T-helper 2 cell treated with Interferon-gamma antibody and Interleukin-4, amounts not matched to agents 5 μg/mL and 100 μg/mL, for 36 hours (primary cell): ENCODE data around the gene ZYX.

ENCODE experiments used
- DNase-seq: peaks from one replicate; pipeline ENCODE4 v3.0.0; 2021; ENCODE audit warnings: low spot score
- H3K27ac Mint-ChIP-seq: one replicate; pipeline ENCODE4 v1.8.0; 2021; ENCODE audit warnings: mild to moderate bottlenecking, mixed read lengths
- H3K27me3 Mint-ChIP-seq: one replicate; pipeline ENCODE4 v1.8.0; 2021; ENCODE audit warnings: low read depth, mixed read lengths
- H3K36me3 Mint-ChIP-seq: one replicate; pipeline ENCODE4 v1.8.0; 2021; ENCODE audit warnings: low read depth, mixed read lengths
- H3K4me1 Mint-ChIP-seq: one replicate; pipeline ENCODE4 v1.8.0; 2021; ENCODE audit warnings: low read depth, mixed read lengths
- H3K4me3 Mint-ChIP-seq: one replicate; pipeline ENCODE4 v1.8.0; 2022; ENCODE audit warnings: mild to moderate bottlenecking, moderate library complexity, mixed read lengths
- H3K9me3 Mint-ChIP-seq: one replicate; pipeline ENCODE4 v1.8.0; 2021; ENCODE audit warnings: mixed read lengths

Gene ZYX

DNA sequence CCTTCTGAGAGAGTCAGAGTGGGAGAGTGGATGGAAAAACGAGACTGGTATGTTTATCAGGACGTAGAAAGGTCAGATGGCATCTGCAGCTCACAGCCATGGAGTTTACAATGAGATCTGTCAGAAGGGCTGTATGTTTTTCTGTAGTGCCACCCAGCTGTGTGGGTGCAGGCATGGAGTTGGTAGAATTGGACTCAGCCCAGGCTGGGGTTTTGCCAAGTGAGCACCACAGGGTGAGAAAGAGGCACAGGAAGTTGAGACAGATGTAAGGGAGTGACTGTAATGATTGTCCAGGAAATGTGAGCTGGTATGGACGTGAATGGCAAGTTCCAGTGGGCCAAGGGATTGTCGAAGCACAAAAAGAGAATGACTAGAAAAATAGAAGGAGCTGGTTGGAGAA is 9.1 kb upstream of the ZYX start:
- DNase-seq: peak; percentile 55
- H3K27ac Mint-ChIP-seq: peak overlapping the region; percentile 58
- no peaks in the 10 kb centered on the region for H3K9me3 Mint-ChIP-seq
- no peaks in the 10 kb centered on the region for H3K36me3 Mint-ChIP-seq
- H3K27me3 Mint-ChIP-seq: peaks cover 4% of the 10 kb centered on the region
- no peak overlapping the region for H3K4me3 Mint-ChIP-seq
- peaks cover 39% of the 10 kb centered on the region for H3K4me1 Mint-ChIP-seq

DNA sequence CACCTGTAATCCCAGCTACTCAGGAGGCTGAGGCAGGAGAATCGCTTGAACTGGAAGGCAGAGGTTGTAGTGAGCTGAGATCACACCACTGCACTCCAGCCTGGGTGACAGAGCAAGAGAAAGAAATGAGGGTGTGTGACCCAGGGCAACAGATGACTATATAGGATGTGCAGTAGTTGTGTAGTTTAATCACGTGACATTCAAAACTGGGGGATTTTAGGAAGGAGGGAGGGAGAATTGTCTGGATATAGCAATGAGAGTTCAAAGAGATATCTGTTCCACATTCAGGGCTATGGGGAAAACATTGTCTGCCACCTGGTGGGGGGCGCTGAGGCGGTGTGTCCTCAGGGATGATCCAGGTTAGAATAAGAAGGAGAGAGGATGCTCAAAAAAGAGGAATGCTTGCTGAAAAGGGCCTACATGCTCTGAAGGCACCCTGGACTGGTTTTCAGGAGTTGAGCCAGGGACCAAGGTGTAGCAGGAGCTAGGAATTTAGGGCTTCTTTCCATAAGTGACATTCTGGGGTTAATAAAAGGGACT is 7.8 kb upstream of the ZYX start:
- Mint-ChIP-seq H3K36me3 (no peaks in the 10 kb centered on the region), H3K9me3 (no peaks in the 10 kb centered on the region), H3K4me3 (no peak overlapping the region), H3K27me3 (peaks cover 2% of the 10 kb centered on the region), H3K4me1 (peaks cover 46% of the 10 kb centered on the region), H3K27ac (peak overlapping the region; percentile 6)
- DNase-seq: no peak

DNA sequence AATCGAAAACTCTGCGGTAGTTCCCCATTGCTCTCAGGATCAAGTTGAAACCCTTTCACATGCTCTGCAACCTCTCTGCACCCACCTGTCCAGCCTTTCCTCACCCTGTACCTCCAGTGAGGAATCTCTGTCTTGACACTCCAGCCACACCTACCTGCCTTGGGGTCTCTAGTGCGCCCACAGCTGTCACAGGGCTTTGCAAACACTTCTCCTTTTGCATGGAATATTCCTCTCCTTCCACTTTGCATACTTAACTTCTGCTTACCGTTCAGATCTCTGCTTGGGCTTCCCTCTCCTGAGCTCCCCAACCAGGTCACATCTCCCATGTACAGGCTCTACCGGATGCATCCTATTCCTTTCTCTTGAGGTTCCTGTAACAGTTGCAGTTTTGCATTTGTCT is 6.6 kb upstream of the ZYX start:
- H3K4me3 Mint-ChIP-seq: no peak overlapping the region
- no peak for DNase-seq
- H3K9me3 Mint-ChIP-seq: no peaks in the 10 kb centered on the region
- H3K4me1 Mint-ChIP-seq: peaks cover 58% of the 10 kb centered on the region
- H3K27ac Mint-ChIP-seq: no peak overlapping the region
- peaks cover 2% of the 10 kb centered on the region for H3K27me3 Mint-ChIP-seq
- no peaks in the 10 kb centered on the region for H3K36me3 Mint-ChIP-seq

DNA sequence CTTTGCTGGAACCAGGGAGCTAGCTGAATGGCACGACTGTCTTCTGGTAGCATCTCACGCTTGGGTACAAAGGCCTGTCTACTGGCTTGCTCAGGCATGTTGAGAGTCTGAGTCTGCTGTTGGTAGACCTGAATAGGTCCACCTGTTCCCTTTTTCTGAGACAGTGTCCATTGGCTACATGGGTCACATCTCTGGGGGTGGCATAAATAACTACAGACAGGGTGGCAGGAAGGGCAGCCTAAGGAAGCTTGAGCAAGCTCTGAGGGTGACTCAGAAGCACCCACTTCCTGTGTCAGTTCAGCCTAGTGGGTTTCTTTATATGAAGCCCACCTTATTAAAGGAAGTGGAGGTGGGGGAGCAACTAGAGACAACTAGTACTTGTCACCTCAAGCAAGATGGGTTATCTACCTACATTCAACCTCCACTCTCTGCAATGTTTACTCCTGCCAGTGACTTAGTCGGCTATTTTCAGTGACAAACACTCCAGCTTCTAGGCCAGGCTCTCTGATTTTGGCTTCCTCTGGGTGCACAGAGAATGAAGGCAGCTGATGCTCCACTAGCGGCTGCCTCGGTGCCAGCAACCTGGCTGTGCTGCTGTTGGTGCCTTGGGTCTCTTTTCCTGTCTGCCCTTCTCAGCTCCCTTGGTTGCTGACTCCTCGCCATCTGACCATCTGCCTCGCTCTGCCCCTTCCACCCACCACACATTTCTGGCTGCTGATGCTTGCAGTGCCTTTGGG is 5.7 kb upstream of the ZYX start:
- H3K4me1 Mint-ChIP-seq: peaks cover 62% of the 10 kb centered on the region
- peak overlapping the region; percentile 29 for H3K4me3 Mint-ChIP-seq
- no peaks in the 10 kb centered on the region for H3K36me3 Mint-ChIP-seq
- H3K27me3 Mint-ChIP-seq: no peaks in the 10 kb centered on the region
- H3K27ac Mint-ChIP-seq: peak overlapping the region; percentile 78
- no peak for DNase-seq
- no peaks in the 10 kb centered on the region for H3K9me3 Mint-ChIP-seq

DNA sequence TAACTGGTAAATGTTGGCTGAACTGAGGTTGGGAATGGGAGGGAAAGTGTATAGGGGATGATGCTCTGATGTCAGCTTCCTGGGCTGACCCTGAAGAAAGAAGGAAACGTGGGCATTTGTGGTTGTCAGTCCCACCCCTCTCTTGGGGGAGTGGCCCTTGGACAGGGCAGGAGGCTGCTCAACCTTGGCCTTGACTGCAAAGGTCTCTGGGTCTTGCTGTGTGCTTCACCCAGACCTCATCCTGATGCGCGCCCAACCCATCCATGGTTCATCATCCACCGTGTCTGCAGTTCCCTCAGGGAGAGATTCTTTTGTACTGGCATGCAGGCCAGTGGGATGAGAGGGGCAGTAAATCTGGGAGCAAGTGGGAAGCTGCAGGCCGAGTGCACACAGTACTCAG is 4.7 kb upstream of the ZYX start:
- H3K9me3 Mint-ChIP-seq: no peaks in the 10 kb centered on the region
- no peaks in the 10 kb centered on the region for H3K36me3 Mint-ChIP-seq
- DNase-seq: no peak
- no peaks in the 10 kb centered on the region for H3K27me3 Mint-ChIP-seq
- H3K27ac Mint-ChIP-seq: peak overlapping the region; percentile 28
- no peak overlapping the region for H3K4me3 Mint-ChIP-seq
- H3K4me1 Mint-ChIP-seq: peaks cover 58% of the 10 kb centered on the region

DNA sequence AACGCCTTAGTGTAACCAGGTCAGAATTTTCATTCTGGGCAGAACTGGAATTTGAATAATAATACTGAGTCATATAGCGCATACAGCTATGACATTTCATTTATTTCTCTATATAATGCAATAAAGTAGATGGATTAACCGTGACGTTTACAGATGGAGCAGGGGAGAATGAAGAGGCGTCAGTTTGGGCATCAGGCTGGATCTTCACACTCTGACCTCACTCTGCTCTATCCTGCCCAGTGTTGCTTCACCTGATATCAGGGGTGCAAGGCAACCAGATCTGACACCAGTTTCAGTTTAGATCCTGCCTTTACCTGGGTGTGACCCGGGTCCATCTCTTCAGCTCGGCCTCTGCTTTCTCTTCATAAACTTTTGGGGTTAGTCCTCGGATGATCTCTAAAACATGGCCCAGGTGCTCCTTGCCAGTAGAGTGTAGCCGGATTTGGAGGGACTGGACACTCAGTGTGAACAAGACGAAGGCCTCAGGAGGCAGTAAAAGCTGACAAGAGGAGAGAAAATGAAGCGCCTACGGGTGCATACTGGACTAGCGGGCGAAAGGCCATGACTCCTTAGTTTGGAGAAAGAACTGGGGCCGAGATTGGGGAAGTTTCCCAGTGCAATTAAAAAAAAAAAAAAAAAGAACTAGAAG is 1.4 kb upstream of the ZYX start:
- no peaks in the 10 kb centered on the region for H3K9me3 Mint-ChIP-seq
- H3K27ac Mint-ChIP-seq: peak overlapping the region; percentile 86
- peaks cover 53% of the 10 kb centered on the region for H3K4me1 Mint-ChIP-seq
- H3K27me3 Mint-ChIP-seq: no peaks in the 10 kb centered on the region
- DNase-seq: no peak
- H3K36me3 Mint-ChIP-seq: peaks cover 5% of the 10 kb centered on the region
- peak overlapping the region; percentile 86 for H3K4me3 Mint-ChIP-seq

DNA sequence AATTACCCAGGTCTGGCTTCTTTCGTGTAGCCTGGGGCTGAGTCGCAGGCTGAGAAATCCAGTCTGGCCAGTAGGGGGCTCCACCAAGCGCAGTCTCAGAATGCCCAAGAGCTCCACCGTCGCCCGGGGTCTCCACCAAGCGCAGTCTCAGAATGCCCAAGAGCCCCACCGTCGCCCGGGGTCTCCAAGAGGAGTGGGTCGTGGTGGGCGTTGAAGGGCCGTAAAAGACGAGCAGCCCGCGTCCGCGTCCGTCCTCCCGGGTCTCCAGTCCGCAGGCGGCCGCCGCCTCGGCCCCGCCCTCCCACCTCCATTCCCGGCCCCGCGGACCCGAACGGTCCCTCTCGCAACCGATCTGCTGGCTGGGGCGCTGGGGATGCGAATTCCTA is 892 bp upstream of the ZYX start:
- Mint-ChIP-seq H3K4me3 (peak overlapping the region; percentile 86), H3K4me1 (peaks cover 48% of the 10 kb centered on the region), H3K9me3 (no peaks in the 10 kb centered on the region), H3K27me3 (no peaks in the 10 kb centered on the region), H3K27ac (peak overlapping the region; percentile 86), H3K36me3 (peaks cover 5% of the 10 kb centered on the region)
- DNase-seq: peak; percentile 80

DNA sequence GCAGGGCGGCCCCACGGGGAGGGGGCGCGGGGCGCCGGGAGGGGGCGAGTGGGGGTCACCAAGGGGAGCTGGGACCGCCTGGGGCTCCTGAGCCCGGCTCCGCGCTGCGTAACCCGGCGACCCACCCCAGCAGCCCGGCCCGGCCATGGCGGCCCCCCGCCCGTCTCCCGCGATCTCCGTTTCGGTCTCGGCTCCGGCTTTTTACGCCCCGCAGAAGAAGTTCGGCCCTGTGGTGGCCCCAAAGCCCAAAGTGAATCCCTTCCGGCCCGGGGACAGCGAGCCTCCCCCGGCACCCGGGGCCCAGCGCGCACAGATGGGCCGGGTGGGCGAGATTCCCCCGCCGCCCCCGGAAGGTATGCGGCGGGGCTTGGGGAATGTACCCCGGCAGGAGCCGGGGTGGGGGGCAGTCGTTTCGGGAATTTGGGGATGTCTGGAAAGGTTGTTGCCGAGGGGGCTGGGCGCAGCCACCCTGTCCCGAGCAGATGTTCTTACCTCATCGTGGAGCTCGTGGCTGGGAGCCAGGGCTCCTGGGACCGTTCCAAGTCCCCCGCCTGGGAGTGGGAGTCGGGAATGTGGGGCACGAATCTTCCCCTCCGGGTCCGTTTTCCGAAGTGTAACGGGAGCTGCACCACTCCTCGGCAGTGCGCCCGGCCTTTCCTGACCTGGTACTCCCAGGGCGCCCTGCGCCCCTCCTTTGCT is 431 bp downstream of the ZYX start:
- Mint-ChIP-seq H3K4me1 (peaks cover 36% of the 10 kb centered on the region), H3K36me3 (peaks cover 5% of the 10 kb centered on the region), H3K27ac (peak overlapping the region; percentile 28), H3K27me3 (no peaks in the 10 kb centered on the region), H3K9me3 (no peaks in the 10 kb centered on the region), H3K4me3 (no peak overlapping the region)
- no peak for DNase-seq

DNA sequence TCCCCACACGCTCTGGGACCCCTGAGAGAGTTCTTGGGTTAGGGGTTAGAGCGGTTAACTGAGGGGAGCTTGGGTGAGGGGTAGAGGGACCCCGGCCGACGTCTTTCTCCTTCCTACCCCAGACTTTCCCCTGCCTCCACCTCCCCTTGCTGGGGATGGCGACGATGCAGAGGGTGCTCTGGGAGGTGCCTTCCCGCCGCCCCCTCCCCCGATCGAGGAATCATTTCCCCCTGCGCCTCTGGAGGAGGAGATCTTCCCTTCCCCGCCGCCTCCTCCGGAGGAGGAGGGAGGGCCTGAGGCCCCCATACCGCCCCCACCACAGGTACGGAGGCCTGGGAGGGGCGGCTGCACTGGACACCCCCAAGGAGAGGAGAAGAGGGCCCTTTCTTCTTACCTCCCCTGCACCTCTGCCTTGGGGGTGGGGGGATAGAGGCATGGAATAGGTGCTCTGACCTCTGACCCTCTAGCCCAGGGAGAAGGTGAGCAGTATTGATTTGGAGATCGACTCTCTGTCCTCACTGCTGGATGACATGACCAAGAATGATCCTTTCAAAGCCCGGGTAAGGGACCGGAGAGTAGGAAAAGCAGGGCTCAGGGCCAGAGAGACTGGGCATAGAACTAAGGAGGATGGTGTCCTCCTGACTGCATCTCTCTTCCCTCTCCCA is 1.1 kb downstream of the ZYX start:
- H3K9me3 Mint-ChIP-seq: no peaks in the 10 kb centered on the region
- H3K27me3 Mint-ChIP-seq: no peaks in the 10 kb centered on the region
- H3K4me3 Mint-ChIP-seq: no peak overlapping the region
- peaks cover 30% of the 10 kb centered on the region for H3K4me1 Mint-ChIP-seq
- DNase-seq: no peak
- H3K36me3 Mint-ChIP-seq: peaks cover 5% of the 10 kb centered on the region
- peak overlapping the region; percentile 28 for H3K27ac Mint-ChIP-seq

DNA sequence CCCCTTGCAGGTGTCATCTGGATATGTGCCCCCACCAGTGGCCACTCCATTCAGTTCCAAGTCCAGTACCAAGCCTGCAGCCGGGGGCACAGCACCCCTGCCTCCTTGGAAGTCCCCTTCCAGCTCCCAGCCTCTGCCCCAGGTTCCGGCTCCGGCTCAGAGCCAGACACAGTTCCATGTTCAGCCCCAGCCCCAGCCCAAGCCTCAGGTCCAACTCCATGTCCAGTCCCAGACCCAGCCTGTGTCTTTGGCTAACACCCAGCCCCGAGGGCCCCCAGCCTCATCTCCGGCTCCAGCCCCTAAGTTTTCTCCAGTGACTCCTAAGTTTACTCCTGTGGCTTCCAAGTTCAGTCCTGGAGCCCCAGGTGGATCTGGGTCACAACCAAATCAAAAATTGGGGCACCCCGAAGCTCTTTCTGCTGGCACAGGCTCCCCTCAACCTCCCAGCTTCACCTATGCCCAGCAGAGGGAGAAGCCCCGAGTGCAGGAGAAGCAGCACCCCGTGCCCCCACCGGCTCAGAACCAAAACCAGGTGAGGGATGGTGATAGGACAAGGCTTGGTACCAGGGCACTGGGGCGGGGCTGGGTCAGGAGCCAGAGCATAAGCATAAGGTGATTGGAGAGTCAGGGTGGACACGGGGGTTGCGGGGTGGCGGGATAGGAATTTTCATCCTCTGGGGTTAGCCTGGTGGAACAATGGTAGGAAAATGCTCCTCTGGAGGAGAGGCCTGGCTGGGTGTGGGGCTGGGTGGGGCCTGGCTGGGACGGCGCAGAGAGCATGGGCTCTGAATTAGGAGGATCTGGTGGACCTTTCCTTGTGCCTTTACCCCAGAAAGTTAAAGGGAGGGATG is 1.9 kb downstream of the ZYX start:
- H3K27ac Mint-ChIP-seq: peak overlapping the region; percentile 67

DNA sequence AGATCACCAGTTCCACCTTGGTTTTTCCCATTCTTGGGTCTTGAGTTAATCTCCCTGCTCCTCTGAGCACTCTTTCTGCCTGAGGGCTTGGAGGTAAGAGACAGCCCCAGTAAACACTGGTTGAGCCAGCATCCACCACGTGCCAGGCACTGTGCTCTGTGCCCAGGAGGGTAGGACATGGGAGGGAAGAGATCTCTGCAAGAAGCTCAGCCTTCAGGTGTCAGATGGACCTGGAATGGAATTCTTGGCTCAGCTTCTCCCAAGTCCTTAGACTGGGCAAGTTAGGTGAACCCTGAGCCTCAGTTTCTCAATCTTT is 2.5 kb downstream of the ZYX start:
- no peaks in the 10 kb centered on the region for H3K27me3 Mint-ChIP-seq
- no peaks in the 10 kb centered on the region for H3K9me3 Mint-ChIP-seq
- H3K27ac Mint-ChIP-seq: no peak overlapping the region
- H3K4me1 Mint-ChIP-seq: peaks cover 23% of the 10 kb centered on the region
- no peak overlapping the region for H3K4me3 Mint-ChIP-seq
- H3K36me3 Mint-ChIP-seq: peaks cover 7% of the 10 kb centered on the region
- no peak for DNase-seq

More for the DNA sequence above, 1.9 kb downstream of the ZYX start:
- Mint-ChIP-seq H3K36me3 (peaks cover 5% of the 10 kb centered on the region), H3K4me3 (no peak overlapping the region), H3K9me3 (no peaks in the 10 kb centered on the region), H3K4me1 (peaks cover 28% of the 10 kb centered on the region), H3K27me3 (no peaks in the 10 kb centered on the region)
- DNase-seq: no peak

DNA sequence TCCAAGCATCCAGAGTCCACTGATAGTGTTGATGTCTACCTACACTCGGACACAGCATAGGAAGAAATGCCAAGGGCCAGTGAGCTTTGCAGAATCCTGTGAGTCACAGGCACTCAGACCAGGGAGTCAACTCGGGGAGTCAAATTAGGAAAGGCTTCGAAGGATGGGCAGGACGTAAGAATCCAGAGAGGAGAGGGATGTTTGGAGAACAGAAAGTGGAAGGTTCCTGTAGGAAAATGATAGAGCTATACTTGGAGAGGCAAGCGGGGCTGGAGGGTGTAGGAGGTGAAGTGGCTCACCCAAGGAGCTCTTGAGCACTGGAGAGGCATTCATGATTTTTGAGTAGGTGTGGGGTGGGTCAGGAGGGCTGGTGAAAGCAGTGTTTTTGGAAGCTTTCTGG is 3.0 kb downstream of the ZYX start:
- H3K4me1 Mint-ChIP-seq: peaks cover 17% of the 10 kb centered on the region
- H3K9me3 Mint-ChIP-seq: no peaks in the 10 kb centered on the region
- no peaks in the 10 kb centered on the region for H3K27me3 Mint-ChIP-seq
- peaks cover 9% of the 10 kb centered on the region for H3K36me3 Mint-ChIP-seq
- no peak overlapping the region for H3K4me3 Mint-ChIP-seq
- DNase-seq: no peak
- H3K27ac Mint-ChIP-seq: no peak overlapping the region
